Activated naive CD8-positive, alpha-beta T cell treated with anti-CD3 and anti-CD28 coated beads for 36 hours (primary cell): ENCODE measurements around the gene CKB. TPM values are rescaled to one million over a fixed set of nuclear protein-coding genes. Genes with fewer than 3 reads are reported as not detected.
"Not testable (repeated sequence)": the region's sequence is repeated elsewhere in the genome, so short reads cannot be mapped to it uniquely, and the experiment has no call there.

Experiments used
- DNase-seq: peaks from one replicate; pipeline ENCODE4 v3.0.0; 2021
- H3K27ac Mint-ChIP-seq: one replicate; pipeline ENCODE4 v1.8.0; 2022; ENCODE audit warnings: mild to moderate bottlenecking, moderate library complexity, mixed read lengths
- H3K27me3 Mint-ChIP-seq: one replicate; pipeline ENCODE4 v1.8.0; 2022; ENCODE audit warnings: mild to moderate bottlenecking, mixed read lengths
- H3K36me3 Mint-ChIP-seq: one replicate; pipeline ENCODE4 v1.8.0; 2021; ENCODE audit warnings: mild to moderate bottlenecking, mixed read lengths
- H3K4me1 Mint-ChIP-seq: one replicate; pipeline ENCODE4 v1.8.0; 2021; ENCODE audit warnings: mixed read lengths
- H3K4me3 Mint-ChIP-seq: one replicate; pipeline ENCODE4 v1.8.0; 2022; ENCODE audit warnings: mild to moderate bottlenecking, moderate library complexity, mixed read lengths
- H3K9me3 Mint-ChIP-seq: one replicate; pipeline ENCODE4 v1.8.0; 2022; ENCODE audit warnings: mixed read lengths
- total RNA-seq, 2 experiments: library from RNA; stranded (reverse); gene quantifications; one replicate each; pipeline ENCODE4 v1.2.3, GENCODE V29; 2021

The CKB gene
- total RNA-seq, 2 experiments from 2014 or later = 3.1 to 3.3 TPM

- peaks cover 4% of the 10 kb centered on the region for H3K27me3 Mint-ChIP-seq
- H3K4me3 Mint-ChIP-seq = no peak overlapping the region
- H3K4me1 Mint-ChIP-seq = peaks cover 11% of the 10 kb centered on the region
- no peaks in the 10 kb centered on the region for H3K9me3 Mint-ChIP-seq
- H3K27ac Mint-ChIP-seq = no peak overlapping the region
- peak; percentile 62 for DNase-seq
- no peaks in the 10 kb centered on the region for H3K36me3 Mint-ChIP-seq
Observed at GRCh38 chr14:103518422-103519042, 4.1 kb downstream of the CKB start.

- no peak for DNase-seq
- no peaks in the 10 kb centered on the region for H3K9me3 Mint-ChIP-seq
- H3K27ac Mint-ChIP-seq = no peak overlapping the region
- no peaks in the 10 kb centered on the region for H3K27me3 Mint-ChIP-seq
- peaks cover 11% of the 10 kb centered on the region for H3K4me1 Mint-ChIP-seq
- H3K4me3 Mint-ChIP-seq = no peak overlapping the region
- H3K36me3 Mint-ChIP-seq = no peaks in the 10 kb centered on the region
Observed at GRCh38 chr14:103517721-103518421, 4.8 kb downstream of the CKB start.

GRCh38 chr14:103517174-103517566 is 5.5 kb downstream of the CKB start:
- Mint-ChIP-seq H3K4me1 (peaks cover 11% of the 10 kb centered on the region), H3K36me3 (no peaks in the 10 kb centered on the region), H3K27me3 (no peaks in the 10 kb centered on the region), H3K9me3 (no peaks in the 10 kb centered on the region), H3K27ac (no peak overlapping the region), H3K4me3 (no peak overlapping the region)
- no peak for DNase-seq

GRCh38 chr14:103516426-103517173 is 6.0 kb downstream of the CKB start:
- no peak overlapping the region for H3K27ac Mint-ChIP-seq
- DNase-seq = no peak
- no peaks in the 10 kb centered on the region for H3K27me3 Mint-ChIP-seq
- no peak overlapping the region for H3K4me3 Mint-ChIP-seq
- no peaks in the 10 kb centered on the region for H3K36me3 Mint-ChIP-seq
- peaks cover 11% of the 10 kb centered on the region for H3K4me1 Mint-ChIP-seq
- H3K9me3 Mint-ChIP-seq = no peaks in the 10 kb centered on the region

- no peak for DNase-seq
- Mint-ChIP-seq H3K4me3 (no peak overlapping the region), H3K27ac (no peak overlapping the region), H3K27me3 (no peaks in the 10 kb centered on the region), H3K9me3 (no peaks in the 10 kb centered on the region), H3K4me1 (peaks cover 9% of the 10 kb centered on the region), H3K36me3 (peaks cover 4% of the 10 kb centered on the region)
Observed at GRCh38 chr14:103514596-103515421, 7.8 kb downstream of the CKB start.

GRCh38 chr14:103512701-103513611 is 9.7 kb downstream of the CKB start:
- H3K9me3 Mint-ChIP-seq = no peaks in the 10 kb centered on the region
- H3K4me1 Mint-ChIP-seq = no peaks in the 10 kb centered on the region
- DNase-seq = no peak
- H3K36me3 Mint-ChIP-seq = peaks cover 4% of the 10 kb centered on the region
- no peak overlapping the region for H3K4me3 Mint-ChIP-seq
- H3K27me3 Mint-ChIP-seq = no peaks in the 10 kb centered on the region
- no peak overlapping the region for H3K27ac Mint-ChIP-seq

GRCh38 chr14:103512180-103512579 is 10.4 kb downstream of the CKB start:
- not testable (repeated sequence) for H3K27ac Mint-ChIP-seq, H3K36me3 Mint-ChIP-seq, H3K9me3 Mint-ChIP-seq, H3K4me1 Mint-ChIP-seq, H3K27me3 Mint-ChIP-seq, H3K4me3 Mint-ChIP-seq, DNase-seq

- Mint-ChIP-seq H3K27ac (no peak overlapping the region), H3K4me3 (no peak overlapping the region), H3K36me3 (peaks cover 4% of the 10 kb centered on the region), H3K9me3 (no peaks in the 10 kb centered on the region), H3K4me1 (no peaks in the 10 kb centered on the region), H3K27me3 (no peaks in the 10 kb centered on the region)
- no peak for DNase-seq
Observed at GRCh38 chr14:103510724-103511693, 11.6 kb downstream of the CKB start.

GRCh38 chr14:103509864-103510723 is 12.5 kb downstream of the CKB start:
- peaks cover 8% of the 10 kb centered on the region for H3K36me3 Mint-ChIP-seq
- H3K27me3 Mint-ChIP-seq = no peaks in the 10 kb centered on the region
- H3K27ac Mint-ChIP-seq = no peak overlapping the region
- no peaks in the 10 kb centered on the region for H3K4me1 Mint-ChIP-seq
- DNase-seq = no peak
- H3K4me3 Mint-ChIP-seq = no peak overlapping the region
- no peaks in the 10 kb centered on the region for H3K9me3 Mint-ChIP-seq

- Mint-ChIP-seq H3K4me1 (peaks cover 3% of the 10 kb centered on the region), H3K27ac (no peak overlapping the region), H3K36me3 (peaks cover 12% of the 10 kb centered on the region), H3K27me3 (no peaks in the 10 kb centered on the region), H3K9me3 (no peaks in the 10 kb centered on the region), H3K4me3 (no peak overlapping the region)
- DNase-seq = no peak
Observed at GRCh38 chr14:103508521-103509329, 13.9 kb downstream of the CKB start.

GRCh38 chr14:103507751-103508150 is 14.9 kb downstream of the CKB start:
- H3K9me3 Mint-ChIP-seq = no peaks in the 10 kb centered on the region
- peaks cover 3% of the 10 kb centered on the region for H3K4me1 Mint-ChIP-seq
- H3K27me3 Mint-ChIP-seq = no peaks in the 10 kb centered on the region
- peaks cover 12% of the 10 kb centered on the region for H3K36me3 Mint-ChIP-seq
- no peak for DNase-seq
- H3K27ac Mint-ChIP-seq = no peak overlapping the region
- H3K4me3 Mint-ChIP-seq = no peak overlapping the region

GRCh38 chr14:103504991-103505565 is 17.6 kb downstream of the CKB start:
- DNase-seq = no peak
- no peak overlapping the region for H3K27ac Mint-ChIP-seq
- peaks cover 5% of the 10 kb centered on the region for H3K4me1 Mint-ChIP-seq
- no peaks in the 10 kb centered on the region for H3K27me3 Mint-ChIP-seq
- peaks cover 20% of the 10 kb centered on the region for H3K36me3 Mint-ChIP-seq
- no peak overlapping the region for H3K4me3 Mint-ChIP-seq
- H3K9me3 Mint-ChIP-seq = no peaks in the 10 kb centered on the region
